IPS DF 19.7 (cell line): ENCODE measurements around the gene PTPRN2.
"Not testable (repeated sequence)": the region's sequence is repeated elsewhere in the genome, so short reads cannot be mapped to it uniquely, and the experiment has no call there.

Experiments
- DNase-seq: peaks from one replicate; pipeline ENCODE4 v3.0.0-alpha.2; 2013; ENCODE audit warnings: low read depth, low spot score

Gene PTPRN2

DNA sequence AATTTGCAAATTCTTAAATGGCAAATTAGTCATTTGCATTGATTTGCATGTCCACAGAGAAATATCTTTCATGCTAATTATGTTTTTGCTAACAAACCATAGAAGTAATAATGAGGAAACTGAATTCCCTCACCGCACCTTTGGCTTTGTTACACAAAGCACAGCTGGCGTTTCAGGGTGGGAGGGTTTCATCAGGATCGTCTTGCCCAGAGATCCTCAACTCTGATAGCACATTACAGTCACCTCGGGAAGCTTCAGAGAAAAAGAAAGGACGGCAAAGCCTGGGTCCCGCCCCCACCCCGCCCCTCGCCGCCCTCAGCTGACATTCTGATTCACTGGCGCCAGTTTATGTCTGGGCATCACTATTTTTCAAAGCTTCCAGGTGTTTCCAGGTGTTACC is 119.4 kb downstream of the PTPRN2 start:
- DNase-seq: no peak

DNA sequence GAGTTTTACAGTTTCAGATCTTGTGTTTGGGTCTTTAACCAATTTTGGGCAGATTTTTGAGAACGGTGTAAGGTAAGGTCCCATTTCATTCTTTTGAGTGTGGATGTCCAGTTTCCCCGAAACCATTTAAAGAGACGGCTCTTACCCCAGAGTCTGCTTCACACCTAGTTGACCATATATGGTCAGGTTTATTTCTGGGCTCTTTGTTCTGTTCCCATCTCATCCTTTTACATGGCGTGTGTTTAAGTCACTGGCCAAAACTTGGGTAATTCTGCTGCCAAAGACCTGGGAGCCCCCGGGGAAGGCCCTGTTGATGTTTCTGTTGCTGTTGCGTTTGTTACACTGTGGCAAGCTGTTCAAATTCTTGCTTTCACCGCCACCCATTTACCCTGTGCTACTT is 120.1 kb downstream of the PTPRN2 start:
- no peak for DNase-seq

DNA sequence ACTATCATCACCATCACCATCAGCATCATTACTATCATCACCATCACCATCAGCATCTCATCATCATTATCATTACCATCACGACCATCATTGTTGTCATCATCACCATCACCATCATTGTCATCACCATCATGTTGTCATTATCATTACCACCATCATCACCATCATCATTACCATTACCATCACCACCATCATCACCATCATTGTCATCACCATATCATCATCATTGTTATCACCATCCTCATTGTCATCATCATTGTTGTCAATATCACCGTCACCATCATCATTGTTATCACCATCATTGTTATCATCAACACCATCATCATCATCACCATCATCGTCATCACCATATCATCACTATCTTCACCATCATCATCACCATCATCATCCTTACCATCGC is 124.3 kb downstream of the PTPRN2 start:
- no peak for DNase-seq

DNA sequence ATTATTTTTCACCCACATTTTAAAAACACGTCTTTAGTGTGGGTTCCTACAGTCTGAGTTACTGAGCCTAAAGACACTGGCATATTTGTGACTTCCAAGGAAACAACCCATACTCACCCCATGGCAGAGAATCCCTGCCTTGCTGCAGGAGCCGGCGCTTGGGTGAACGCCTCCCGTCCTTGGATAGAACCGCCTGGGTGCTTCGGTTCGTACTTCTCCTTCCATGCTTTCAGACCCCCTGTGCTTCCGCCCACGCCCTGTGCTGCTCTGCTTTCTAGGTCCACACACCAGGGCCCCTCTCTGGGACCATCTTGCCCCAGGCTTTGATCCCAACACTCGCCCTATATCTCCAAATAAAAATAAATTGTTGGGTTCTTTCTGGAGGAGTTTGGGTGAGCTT is 125.8 kb downstream of the PTPRN2 start:
- DNase-seq: no peak

DNA sequence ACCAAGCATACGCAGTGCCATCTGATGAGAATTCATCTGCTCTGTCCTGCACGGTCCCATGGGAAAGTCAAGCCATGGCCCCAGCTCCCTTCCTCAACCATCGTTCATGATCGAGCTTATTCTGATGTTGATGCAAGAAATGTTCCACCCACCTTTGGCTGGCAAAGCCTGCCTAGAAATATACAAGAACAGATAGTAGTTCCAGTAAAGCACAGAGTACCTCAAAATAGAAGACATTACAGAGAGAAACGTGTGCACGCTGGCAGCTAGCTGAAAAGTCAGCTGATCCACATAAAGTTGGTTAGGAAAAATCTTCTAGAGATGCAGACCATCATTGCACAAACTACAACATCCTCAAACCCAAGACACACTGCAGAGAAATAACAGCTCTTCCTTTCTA is 127.0 kb downstream of the PTPRN2 start:
- DNase-seq: no peak

DNA sequence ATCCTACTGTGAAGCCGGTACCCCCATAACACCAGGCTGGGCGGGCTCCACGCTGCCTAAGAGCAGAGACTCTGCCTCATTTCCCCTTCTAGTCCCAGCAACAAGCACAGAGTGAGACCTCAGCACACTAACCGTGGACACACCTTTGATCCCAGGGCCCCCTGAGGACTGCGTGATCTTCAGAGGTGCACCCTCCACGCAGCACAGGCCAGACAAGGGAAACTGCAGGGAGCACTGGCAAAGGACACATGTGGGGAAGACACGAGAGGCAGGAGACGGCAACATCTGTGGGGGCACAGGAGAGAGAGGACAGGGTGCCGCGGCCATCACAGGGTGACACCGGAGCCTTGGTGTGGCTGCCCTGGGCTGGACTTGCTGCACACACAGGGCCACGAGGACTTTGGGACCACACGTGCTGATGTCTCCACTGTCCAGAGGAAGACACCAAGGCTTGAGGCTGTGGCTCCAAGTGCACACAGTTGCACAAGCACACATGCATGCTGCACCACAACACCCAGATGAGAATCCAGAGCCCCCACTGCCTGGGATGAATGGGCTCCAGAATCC is 128.8 kb downstream of the PTPRN2 start:
- DNase-seq: no peak

DNA sequence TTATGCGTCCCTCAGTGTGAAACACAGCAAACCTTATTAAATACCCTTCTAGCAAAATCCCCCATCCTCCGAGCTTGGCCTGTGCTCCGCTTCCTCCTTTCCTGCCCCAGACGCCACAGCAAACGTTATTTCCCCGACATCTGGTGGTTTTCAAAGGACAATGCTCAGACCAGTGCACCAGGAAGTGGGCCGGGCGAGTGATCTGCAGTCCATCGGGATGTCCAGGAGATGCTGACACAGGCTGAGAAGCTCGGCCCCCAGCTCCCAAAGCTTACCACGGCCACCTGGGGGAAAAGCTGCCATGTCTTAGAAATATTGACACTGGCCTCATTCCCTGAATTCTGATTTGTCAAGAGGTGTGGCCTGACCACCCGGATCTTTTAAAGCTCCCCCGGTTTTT is 129.5 kb downstream of the PTPRN2 start:
- DNase-seq: no peak

DNA sequence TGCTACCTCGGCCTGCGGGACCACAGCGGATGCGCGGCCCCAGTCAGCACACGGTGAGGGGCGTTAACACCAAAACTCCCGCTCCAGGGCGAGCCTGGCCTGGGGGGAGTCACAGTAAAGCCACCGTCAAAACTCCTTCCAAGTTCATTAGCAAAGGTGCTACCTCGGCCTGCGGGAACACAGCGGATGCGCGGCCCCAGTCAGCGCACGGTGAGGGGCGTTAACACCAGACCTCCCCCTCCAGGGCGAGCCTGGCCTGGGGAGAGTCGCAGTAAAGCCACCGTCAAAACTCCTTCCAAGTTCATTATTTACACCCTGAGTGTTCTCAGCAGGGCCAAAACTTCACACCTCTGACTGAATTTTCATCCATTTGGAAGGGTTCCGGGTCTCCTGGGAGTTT is 130.0 kb downstream of the PTPRN2 start:
- DNase-seq: not testable (repeated sequence)

DNA sequence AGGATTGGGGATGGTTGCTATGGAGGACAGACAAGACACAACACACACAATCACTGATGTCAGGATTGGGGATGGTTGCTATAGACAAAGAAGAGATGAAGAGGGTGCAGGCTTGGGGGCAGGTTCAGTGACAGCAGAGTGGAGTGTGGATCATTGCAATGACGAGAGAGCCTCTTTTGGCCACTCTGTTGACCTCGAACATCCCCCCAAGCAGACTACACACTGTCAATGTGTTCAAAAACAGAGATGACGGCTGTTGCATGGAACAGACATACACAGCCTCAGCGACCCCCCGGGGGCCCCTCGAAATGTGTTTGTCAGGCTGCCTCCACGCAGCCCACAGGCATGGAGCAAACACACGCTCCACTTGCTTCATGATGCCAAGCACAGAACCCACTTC is 133.0 kb downstream of the PTPRN2 start:
- no peak for DNase-seq

DNA sequence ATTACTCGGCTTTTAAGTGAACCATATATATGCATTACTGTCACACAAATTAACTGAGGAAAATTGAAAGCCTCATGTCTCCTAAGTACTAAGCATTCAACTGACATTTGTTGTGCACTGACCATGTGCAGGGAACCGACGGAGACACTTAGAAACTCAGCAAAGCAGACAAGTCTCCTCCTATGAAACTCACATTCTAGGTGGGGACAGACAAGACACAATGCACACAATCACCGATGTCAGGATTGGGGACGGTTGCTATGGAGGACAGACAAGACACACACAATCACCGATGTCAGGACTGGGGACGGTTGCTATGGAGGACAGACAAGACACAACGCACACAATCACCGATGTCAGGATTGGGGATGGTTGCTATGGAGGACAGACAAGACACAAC is 134.0 kb downstream of the PTPRN2 start:
- no peak for DNase-seq

DNA sequence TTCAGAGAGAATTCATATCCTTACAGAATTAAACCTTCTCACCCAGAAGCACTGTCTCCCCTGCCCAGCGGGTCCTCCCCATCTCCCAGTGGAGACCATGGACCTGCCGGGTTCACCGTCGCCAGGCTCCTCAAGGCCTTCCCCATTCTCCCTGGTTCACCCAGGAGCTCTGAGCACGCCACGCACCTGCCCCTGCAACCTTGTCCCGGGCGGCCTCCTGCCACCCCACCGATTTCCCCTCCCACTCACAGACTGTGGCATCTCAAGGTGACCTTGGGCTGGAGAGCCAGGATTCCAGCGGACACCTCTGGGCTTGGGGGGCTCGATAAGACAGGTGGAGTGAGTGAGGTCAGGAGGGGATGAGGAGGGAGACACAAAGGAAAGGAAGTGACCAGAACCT is 135.3 kb downstream of the PTPRN2 start:
- DNase-seq: no peak

DNA sequence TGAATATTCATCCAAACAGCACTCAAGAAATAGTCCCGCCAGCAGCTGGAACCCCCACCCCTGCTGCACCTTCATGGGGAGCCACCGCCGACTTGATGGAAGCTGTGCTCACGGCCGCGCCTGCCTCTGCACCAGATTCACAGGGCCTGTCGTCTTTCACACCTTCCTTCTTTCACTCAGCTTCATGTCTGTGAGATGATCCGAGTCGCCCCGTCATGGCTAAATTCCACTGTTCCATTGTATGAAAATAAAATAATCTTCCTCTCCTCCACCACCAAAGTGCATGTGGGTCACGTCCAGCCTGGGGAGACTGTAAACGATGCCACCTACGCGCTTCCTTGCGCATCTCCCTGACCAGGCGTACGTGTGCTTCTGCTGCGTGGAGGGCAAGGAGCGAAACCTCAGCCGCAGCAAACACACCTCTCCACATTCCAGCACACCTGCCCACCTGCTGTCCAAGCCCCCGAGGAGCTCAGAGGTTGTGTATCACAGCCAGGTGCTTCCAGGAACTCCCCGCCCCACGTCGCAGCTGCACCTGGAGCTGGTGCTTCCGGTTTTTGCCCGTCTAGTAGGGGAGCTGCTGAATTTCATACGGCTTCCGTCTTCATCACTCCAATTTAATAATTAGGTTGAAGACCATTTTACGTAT is 137.0 kb downstream of the PTPRN2 start:
- DNase-seq: no peak

DNA sequence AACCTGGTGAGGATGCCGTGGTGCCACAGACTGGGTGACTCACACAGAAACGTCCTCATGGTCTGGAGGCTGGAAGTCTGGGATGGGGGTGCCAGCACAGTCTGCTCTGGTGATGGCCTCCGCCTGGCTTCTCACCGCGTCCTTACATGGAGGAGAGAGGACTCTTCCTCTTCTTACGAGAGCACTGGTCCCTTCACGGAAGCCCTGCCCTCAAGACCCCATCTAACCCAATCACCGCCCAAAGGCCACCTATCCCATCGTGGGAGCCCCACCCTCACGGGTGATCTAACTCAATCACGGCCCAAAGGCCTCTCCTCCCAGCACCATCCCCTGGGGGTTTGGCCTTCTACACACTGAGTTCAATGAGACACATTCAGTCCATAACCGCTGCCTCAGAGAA is 137.7 kb downstream of the PTPRN2 start:
- DNase-seq: no peak

DNA sequence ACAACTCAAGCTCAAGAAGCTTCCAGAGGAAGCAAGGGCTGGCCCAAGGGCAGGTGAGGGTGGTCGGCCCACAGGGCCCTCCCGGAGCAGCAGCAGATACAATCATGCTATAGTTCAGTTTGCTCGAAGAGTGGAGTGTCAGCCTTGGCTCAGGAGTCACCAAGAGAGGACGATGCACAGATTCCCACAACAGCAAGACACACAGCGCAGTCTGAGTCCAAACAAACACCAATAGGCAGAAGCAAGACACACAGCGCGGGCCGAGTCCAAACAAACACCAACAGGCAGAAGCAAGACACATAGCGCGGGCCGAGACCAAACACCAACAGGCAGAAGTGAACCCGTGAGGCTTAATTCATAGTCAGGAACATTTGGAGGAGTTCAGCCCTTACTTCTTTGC is 138.4 kb downstream of the PTPRN2 start:
- no peak for DNase-seq

DNA sequence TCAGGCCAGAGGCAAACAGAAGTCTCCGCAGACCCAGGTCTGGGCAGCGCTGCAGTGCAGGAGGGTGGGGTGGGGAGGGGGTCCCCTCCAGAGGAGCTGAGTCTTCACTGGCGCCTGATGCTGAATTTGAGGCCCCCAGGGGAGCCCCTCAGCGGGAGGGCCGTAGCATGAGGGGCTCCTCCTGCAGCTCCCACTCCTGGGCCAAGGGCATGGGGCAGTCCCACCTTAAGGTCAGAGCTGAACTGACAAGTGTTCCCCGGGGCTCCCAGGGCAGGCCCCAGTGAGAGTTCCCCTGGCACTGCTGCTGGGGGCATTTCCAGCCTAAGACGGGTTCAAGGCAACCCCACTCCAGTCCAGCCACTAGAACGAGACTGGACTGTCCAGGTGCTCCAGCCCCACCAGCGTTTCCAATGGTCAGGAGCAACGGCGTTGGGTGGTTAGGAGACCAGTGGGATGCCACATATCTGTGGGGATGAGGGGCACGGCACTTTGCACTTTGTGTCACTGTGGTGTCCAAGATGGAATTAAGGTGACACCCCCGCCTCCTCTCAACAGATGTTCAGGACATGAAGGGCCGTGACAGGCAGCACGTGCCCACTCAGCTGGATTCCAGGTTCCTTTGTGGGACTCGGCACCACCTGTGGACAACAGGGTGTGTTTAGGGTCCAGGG is 139.1 kb downstream of the PTPRN2 start:
- no peak for DNase-seq

DNA sequence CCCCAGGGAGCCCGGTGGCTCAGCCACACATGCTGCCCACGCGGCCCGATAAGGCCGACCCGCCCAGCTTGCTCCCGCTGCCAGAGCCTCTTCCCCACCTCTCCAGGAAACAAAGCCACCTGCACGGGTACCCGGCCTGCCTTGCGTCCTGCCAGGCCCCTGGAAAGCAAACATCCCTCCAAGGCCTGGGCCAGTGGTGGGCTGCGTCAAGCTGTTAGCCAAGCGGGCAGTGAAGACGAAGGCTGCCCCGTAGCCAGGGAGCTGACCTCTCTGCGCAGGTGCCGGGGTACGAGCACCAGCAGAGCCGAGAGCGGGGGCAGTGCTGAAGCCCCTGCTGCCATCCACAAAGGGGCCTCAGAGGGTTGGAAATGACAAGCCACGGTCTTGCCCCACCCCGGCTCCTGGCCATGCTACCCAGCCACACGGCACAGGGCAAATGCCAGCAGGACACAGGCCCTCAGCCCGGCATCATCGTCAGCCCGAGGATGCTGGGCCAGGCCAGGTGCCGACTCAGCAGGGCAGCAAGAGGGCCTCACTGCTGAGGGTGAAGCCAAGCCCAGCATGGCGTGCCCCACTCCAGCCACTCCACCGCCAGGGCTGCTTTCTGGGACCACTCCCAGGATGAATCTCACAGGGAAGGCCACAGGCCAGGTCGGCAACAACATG is 140.0 kb downstream of the PTPRN2 start:
- DNase-seq: no peak

DNA sequence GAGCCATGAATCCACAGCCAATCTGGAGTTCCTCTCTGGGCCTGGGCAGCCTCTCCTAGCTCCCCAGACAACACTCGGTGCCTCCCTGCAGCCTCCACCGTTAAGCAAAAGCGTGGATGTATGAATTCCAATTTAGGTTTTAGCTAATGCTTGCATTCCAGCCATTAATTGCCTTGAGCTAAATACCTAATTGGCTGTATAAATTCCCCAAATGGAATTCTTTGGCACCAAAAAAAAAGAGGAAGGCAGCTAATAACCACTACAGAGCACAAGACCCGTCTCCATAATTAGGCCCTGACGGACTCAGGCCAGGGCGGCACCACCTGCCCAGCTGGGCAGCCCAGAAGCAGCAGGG is 140.5 kb downstream of the PTPRN2 start:
- DNase-seq: no peak

DNA sequence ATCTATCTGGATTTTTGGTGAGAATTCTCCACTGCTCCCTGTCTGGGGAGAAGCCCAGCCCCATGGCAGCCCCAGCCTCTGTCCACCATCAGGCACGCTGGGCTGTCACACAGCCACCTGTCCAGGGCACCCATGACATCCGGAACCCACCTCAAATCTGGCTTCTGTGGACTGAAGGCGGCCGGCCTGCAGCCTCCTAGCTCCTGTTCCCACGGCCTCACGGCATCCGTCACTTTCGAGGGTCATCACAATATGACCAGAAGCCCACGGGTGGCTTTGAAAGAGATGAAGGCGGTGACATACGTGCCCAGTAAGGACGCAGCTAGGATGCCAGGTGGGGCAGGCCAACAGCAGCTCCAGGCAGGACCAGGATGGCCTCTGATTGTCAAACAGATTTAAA is 140.9 kb downstream of the PTPRN2 start:
- DNase-seq: no peak

DNA sequence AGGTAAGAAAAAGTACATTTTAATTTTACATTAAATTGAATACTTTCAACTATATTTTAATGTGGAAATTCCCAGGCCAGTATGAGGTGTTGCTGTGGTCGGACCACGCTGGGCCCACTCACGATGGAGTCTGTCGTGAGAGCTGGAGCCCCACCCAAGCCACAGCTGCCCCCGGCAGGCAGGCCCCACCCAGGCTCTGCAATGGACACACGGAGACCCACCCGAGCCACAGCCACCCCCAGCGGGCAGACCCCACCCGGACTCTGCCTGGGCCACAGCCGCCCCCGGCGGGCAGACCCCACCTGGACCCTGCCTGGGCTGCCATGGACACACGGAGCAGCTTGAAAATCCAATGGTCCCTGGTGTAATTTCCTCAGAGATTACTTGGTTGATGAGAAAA is 141.3 kb downstream of the PTPRN2 start:
- DNase-seq: no peak

DNA sequence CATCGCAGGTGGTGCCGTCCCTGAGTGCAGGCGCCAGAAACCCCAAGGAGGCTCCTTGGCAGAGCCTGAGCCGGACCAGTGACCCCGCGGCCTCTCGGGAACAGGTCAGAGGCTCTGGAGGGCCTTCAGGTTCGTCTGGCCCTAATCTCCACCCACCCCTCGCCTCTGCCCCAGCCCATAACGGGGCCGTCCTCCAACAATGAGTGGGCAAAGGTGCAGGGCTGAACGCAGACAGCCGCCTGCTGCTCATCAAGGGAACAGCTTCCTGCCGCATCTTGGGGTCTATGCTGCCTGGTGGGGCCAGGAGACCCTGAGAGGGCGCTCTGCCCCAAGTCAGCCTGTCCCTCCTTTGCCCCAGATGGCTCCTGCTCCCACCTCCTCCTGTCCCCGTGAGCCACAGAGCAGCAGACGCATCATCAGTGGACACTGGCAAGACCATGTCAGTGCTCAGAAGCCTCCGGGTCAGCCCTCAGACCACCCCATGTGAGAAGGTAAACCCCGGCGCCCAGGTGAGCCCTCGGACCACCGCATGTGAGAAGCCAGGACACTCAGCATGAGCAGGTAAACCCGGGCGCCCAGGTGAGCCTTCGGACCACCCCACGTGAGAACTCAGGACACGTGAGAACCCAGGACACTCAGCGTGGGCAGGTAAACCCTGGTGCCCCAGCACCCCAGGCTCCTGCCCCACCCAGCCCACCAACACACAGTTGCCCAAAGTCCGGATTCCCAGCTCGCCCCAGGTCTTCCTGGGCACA is 142.0 kb downstream of the PTPRN2 start:
- no peak for DNase-seq

DNA sequence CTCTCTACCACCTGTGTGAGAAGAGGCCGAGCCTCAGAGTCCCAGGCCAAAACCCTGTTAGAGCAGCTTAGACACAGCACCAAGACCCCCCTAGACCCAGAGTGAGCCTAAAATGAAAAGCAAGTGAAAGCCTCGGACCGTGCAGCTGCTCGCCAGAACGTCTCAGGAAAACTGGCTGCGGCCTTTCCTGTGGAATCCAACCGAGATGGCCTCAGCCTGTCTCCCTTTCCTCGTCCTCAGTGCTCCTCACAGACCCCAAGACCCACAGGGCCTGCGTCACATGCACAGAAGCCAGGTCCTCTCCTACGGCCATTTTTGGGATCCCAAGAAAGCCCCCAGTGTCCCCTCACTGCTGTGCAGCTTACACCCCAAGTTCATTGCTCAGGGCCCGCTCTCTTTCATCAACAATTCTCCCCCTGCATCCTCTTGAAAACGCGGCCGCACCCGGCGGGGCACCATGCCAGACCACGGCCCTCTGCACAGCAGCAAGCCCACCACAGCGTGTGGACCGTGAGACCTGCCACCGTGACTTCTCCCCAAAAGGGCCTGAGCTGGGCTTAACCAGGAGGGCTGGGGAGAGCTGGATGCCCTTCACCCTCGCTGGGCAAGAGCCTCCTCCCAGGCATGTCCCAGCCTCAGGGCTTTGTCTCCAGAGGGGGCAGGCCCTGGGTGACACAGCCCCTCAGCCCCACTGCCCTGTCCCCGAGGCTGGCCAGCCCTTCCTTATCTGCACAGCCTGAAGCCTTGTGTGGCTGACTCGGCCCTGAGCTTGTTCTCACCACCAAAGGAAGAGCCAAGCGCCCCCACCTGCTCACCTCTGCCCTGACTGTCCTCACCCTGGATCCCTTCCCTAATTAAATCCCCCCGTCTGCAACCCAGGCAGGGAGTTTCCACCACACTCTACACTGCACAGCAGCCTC is 142.9 kb downstream of the PTPRN2 start:
- no peak for DNase-seq
